MM.1S (cell line): ENCODE data around the gene GZMA.

Experiments used
- DNase-seq: peaks from one replicate; pipeline ENCODE4 v3.0.0-alpha.2; 2015
- H2AFZ ChIP-seq: fragments of 300-600 bp; sonication (generic); 2 replicates; pipeline ENCODE4 v1.6.0; 2016; ENCODE audit warnings: antibody characterized with exemption, low read length
- H3F3A ChIP-seq: fragments of 300-600 bp; sonication (generic); 2 replicates; pipeline ENCODE4 v1.6.1; 2016; ENCODE audit warnings: mild to moderate bottlenecking, antibody characterized with exemption, low read length, moderate library complexity, mixed read lengths; ENCODE audit not compliant: insufficient read depth
- H3K27ac ChIP-seq: fragments of 300-600 bp; sonication (generic); 2 replicates; pipeline ENCODE4 v1.5.1; 2016; ENCODE audit warnings: mild to moderate bottlenecking, low read length
- H3K27me3 ChIP-seq: fragments of 300-600 bp; sonication (generic); replicated peaks from 2 replicates; pipeline ENCODE4 v1.6.0; 2016; ENCODE audit warnings: low read length; ENCODE audit not compliant: insufficient read depth
- H3K36me3 ChIP-seq: fragments of 300-600 bp; sonication (generic); replicated peaks from 2 replicates; pipeline ENCODE4 v1.6.1; 2016; ENCODE audit warnings: mild to moderate bottlenecking, low read length, mixed read lengths; ENCODE audit not compliant: insufficient read depth
- H3K4me1 ChIP-seq: fragments of 300-600 bp; sonication (generic); 2 replicates; pipeline ENCODE4 v1.6.1; 2016; ENCODE audit warnings: low read length, mixed read lengths
- H3K4me2 ChIP-seq: fragments of 300-600 bp; sonication (generic); 2 replicates; pipeline ENCODE4 v1.6.0; 2016; ENCODE audit warnings: low read depth, low read length
- H3K4me3 ChIP-seq: fragments of 300-600 bp; sonication (generic); 2 replicates; pipeline ENCODE4 v1.5.1; 2016; ENCODE audit warnings: low read length, mixed read lengths
- H3K79me2 ChIP-seq: fragments of 300-600 bp; sonication (generic); 2 replicates; pipeline ENCODE4 v1.6.1; 2016; ENCODE audit warnings: mixed run types, low read length, mixed read lengths
- H3K9ac ChIP-seq: fragments of 300-600 bp; sonication (generic); 2 replicates; pipeline ENCODE4 v1.6.1; 2016; ENCODE audit warnings: low read length, mixed read lengths
- H3K9me2 ChIP-seq: fragments of 300-600 bp; sonication (generic); replicated peaks from 2 replicates; pipeline ENCODE4 v1.6.1; 2016; ENCODE audit warnings: mild to moderate bottlenecking, low read length, mixed read lengths; ENCODE audit not compliant: insufficient read depth
- H3K9me3 ChIP-seq: fragments of 300-600 bp; sonication (generic); replicated peaks from 2 replicates; pipeline ENCODE4 v1.6.1; 2016; ENCODE audit warnings: mild to moderate bottlenecking, low read length, mixed read lengths; ENCODE audit not compliant: insufficient read depth
- H4K20me1 ChIP-seq: fragments of 300-600 bp; sonication (generic); 2 replicates; pipeline ENCODE4 v1.6.1; 2016; ENCODE audit warnings: mild to moderate bottlenecking, low read length, moderate library complexity, mixed read lengths; ENCODE audit not compliant: insufficient read depth
- EZH2 ChIP-seq: fragments of 300-600 bp; sonication (generic); optimal IDR thresholded peaks from 2 replicates; pipeline ENCODE3; 2017; ENCODE audit warnings: low read depth, mild to moderate bottlenecking, antibody characterized with exemption, low read length, mixed read lengths
- EZH2phosphoT487 ChIP-seq: fragments of 300-600 bp; sonication (generic); IDR thresholded peaks from 2 replicates; pipeline ENCODE4 v1.6.1; 2018; ENCODE audit warnings: antibody characterized with exemption, low read length
- TF ChIP-seq, protein P1 (sequence below): fragments of 300-600 bp; sonication (generic); IDR thresholded peaks from 2 replicates; pipeline ENCODE4 v1.5.1; 2016; ENCODE audit warnings: antibody characterized with exemption, low read length, mixed read lengths

Gene GZMA

DNA sequence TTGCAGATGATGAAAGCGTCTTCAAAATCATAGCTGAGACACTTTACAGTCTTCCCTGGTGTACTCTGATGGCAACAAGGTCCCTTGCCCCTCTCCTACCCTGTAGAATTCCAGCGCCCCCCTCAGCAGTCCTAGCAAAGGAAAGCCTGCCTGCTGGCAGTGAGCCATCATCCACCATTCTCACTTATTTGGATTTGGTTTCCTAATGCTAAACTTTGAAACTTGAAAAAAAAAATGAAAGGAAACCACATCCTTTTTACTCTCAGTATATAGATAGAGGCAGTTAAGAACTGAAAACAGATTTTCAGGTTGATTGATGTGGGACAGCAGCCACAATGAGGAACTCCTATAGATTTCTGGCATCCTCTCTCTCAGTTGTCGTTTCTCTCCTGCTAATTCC is at the start of gene GZMA:
Gene GZMA, plus strand, starts transcription at position 299 of the 400 bp plus-strand sequence. Its CDS starts 37 bp downstream, at position 336.
- H3K4me2 ChIP-seq = peak within 1 kb of the TSS; percentile 70

DNA sequence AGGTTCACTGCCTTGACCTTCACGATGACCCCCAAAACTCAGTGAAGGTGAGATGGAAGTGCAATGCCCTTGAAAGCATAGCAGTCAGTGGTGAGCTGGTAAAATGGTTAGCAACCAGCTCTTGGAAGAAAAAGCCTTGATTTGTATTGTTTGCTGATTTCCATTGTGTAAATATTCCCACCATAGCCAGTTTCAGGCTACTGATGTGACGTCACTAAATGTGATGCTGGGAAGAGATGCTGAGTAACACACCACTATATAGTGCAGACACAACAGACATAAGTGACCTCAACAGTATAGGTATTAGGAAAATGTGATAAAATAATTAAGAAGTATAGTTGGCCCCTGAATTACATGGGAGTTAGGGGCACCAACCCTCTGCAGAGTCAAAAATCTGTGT is 47.3 kb upstream of the GZMA start:
- Histone ChIP-seq H3K9me3 (no peaks in the 10 kb centered on the region), H3K36me3 (no peaks in the 10 kb centered on the region), H3K9me2 (no peaks in the 10 kb centered on the region), H3K9ac (no peak overlapping the region), H3K4me1 (no peaks in the 10 kb centered on the region), H4K20me1 (no peaks in the 10 kb centered on the region), H3K79me2 (no peaks in the 10 kb centered on the region), H3F3A (no peaks in the 10 kb centered on the region), H3K4me3 (no peak overlapping the region), H3K4me2 (no peak overlapping the region), H3K27ac (no peak overlapping the region), H2AFZ (no peak overlapping the region), H3K27me3 (no peaks in the 10 kb centered on the region)
- TF ChIP-seq EZH2 (no peak), EZH2phosphoT487 (no peak)
- DNase-seq = no peak

More for the DNA sequence above, at the start of gene GZMA:
- Histone ChIP-seq H3K9me2 (no peaks in the 10 kb centered on the region), H3K27ac (no peak within 1 kb of the TSS), H3K27me3 (peaks cover 31% of the 10 kb centered on the region), H3K9ac (no peak within 1 kb of the TSS), H3K9me3 (no peaks in the 10 kb centered on the region), H3F3A (peaks cover 13% of the 10 kb centered on the region), H3K4me3 (no peak within 1 kb of the TSS), H3K79me2 (no peaks in the 10 kb centered on the region), H3K36me3 (no peaks in the 10 kb centered on the region), H2AFZ (no peak within 1 kb of the TSS), H4K20me1 (no peaks in the 10 kb centered on the region), H3K4me1 (peaks cover 10% of the 10 kb centered on the region)
- peak; percentile 65 for DNase-seq
- TF ChIP-seq, protein P1, sequence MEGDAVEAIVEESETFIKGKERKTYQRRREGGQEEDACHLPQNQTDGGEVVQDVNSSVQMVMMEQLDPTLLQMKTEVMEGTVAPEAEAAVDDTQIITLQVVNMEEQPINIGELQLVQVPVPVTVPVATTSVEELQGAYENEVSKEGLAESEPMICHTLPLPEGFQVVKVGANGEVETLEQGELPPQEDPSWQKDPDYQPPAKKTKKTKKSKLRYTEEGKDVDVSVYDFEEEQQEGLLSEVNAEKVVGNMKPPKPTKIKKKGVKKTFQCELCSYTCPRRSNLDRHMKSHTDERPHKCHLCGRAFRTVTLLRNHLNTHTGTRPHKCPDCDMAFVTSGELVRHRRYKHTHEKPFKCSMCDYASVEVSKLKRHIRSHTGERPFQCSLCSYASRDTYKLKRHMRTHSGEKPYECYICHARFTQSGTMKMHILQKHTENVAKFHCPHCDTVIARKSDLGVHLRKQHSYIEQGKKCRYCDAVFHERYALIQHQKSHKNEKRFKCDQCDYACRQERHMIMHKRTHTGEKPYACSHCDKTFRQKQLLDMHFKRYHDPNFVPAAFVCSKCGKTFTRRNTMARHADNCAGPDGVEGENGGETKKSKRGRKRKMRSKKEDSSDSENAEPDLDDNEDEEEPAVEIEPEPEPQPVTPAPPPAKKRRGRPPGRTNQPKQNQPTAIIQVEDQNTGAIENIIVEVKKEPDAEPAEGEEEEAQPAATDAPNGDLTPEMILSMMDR = no peak
- TF ChIP-seq EZH2phosphoT487 (no peak), EZH2 (no peak)

DNA sequence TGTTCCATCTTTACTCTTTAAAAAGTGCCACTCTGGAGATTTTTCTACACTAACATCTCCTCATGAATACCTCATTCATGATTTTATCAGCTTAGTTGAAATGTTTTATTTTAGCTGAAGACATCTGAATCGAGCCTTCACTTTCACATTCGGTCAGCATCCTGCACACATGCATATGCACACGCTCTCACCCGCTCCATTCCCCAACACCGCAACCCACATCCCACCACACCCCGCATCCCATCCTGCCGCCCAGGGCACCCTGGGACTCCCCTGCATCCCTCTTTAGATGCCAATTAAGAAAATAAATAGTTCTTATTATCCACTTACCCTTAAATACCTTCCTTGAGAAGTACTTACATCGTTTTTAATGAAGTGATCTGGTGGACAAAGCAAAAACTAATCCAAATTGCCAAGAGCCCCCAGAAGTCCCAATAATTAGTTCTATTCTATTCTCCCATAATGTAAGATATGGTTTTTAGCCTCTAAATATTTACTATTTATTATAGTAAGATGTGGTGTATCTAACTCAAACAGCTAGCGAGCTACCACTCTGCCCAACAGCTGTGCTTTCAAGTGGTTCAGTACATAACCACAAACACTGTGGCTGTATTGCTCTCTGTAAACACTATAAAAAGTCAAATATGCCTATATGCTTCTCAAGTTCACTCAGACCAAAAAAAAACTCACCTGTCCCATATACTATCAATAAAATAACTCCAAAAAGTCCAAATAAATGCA is 40.2 kb upstream of the GZMA start:
- DNase-seq = no peak
- no peak overlapping the region for H2AFZ ChIP-seq

More for the DNA sequence above, 40.2 kb upstream of the GZMA start:
- H3K4me3 ChIP-seq = no peak overlapping the region
- H4K20me1 ChIP-seq = no peaks in the 10 kb centered on the region
- no peak overlapping the region for H3K27ac ChIP-seq
- H3K79me2 ChIP-seq = no peaks in the 10 kb centered on the region
- no peak overlapping the region for H3K4me2 ChIP-seq
- H3K27me3 ChIP-seq = no peaks in the 10 kb centered on the region
- H3K4me1 ChIP-seq = no peaks in the 10 kb centered on the region
- no peaks in the 10 kb centered on the region for H3K9me2 ChIP-seq
- H3K9me3 ChIP-seq = no peaks in the 10 kb centered on the region
- TF ChIP-seq EZH2 = no peak
- TF ChIP-seq, protein P1 = no peak
- TF ChIP-seq EZH2phosphoT487 = no peak
- no peak overlapping the region for H3K9ac ChIP-seq
- H3F3A ChIP-seq = no peaks in the 10 kb centered on the region
- H3K36me3 ChIP-seq = no peaks in the 10 kb centered on the region
